GM12801 (cell line): ENCODE results near the gene GSG1L.

Experiments used
- CTCF ChIP-seq: IDR thresholded peaks from one replicate; pipeline ENCODE4 v1.5.1; 2011; ENCODE audit warnings: control low read depth; ENCODE audit not compliant: insufficient read length; ENCODE audit errors: extremely low read depth

GSG1L gene

GRCh38 chr16:28063591-28064061 lies at the start of gene GSG1L:
Gene GSG1L (minus strand): TSS chr16:28063714. CDS start chr16:28063424, 290 bp downstream.
- TF ChIP-seq CTCF = no peak

GRCh38 chr16:28112908-28113307 lies 49.4 kb upstream of the GSG1L start:
- no peak for TF ChIP-seq CTCF

- no peak for TF ChIP-seq CTCF
Observed at GRCh38 chr16:28110977-28111376, 47.5 kb upstream of the GSG1L start.

- no peak for TF ChIP-seq CTCF
Observed at GRCh38 chr16:28110479-28110878, 47.0 kb upstream of the GSG1L start.

- TF ChIP-seq CTCF = no peak
Observed at GRCh38 chr16:28110074-28110473, 46.6 kb upstream of the GSG1L start.

- no peak for TF ChIP-seq CTCF
Observed at GRCh38 chr16:28108590-28109247, 45.2 kb upstream of the GSG1L start.

- no peak for TF ChIP-seq CTCF
Observed at GRCh38 chr16:28107232-28107631, 43.7 kb upstream of the GSG1L start.
